Stimulated activated CD8-positive, alpha-beta memory T cell treated with anti-CD3 and anti-CD28 coated beads, Interleukin-15, amount 100 ng/mL, for 48 hours (primary cell): ENCODE results near the gene ATOSB.

ENCODE experiments used
- DNase-seq, 2 donors: peaks; one replicate each; pipeline ENCODE4 v3.0.0-alpha.2; 2020; ENCODE audit warnings: low read depth in 2 of 2

Gene ATOSB

DNA sequence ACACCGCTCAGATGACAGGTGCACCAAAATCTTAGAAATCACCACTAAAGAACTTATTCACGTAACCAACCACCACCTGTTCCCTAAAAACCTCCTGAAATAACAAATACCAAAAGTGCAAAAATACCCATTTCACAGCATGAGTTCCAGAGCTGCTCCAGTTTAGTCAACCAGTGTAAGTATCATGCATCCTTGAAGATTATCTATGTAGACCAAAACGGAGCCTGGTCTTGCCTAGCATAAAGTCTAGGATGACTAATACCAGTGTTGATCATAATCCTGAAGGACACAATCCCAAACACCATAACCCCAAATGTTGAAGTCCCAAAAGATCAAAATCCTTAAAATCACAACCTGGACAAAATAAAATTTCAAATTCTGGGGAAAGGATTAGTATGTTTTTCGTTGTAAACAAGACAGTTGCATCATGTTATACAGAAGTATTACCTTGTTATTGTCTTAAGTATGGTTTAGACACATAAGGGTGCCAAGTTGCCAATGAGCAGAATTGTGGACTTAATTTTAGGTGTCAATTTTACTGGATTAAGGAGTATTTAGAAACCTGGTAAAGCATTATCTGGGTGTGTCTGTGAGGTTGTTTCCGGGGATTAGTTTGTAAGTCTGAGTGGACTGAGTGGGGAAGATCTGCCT, 61.4 kb downstream of the ATOSB start:
- DNase-seq, result no peak
